IPS DF 4.7 (cell line): ENCODE data around the gene KIF14.
"Not testable (repeated sequence)": the region's sequence is repeated elsewhere in the genome, so short reads cannot be mapped to it uniquely, and the experiment has no call there.

Experiments used
- DNase-seq: peaks from one replicate; pipeline ENCODE4 v3.0.0-alpha.2; 2013; ENCODE audit warnings: low spot score; ENCODE audit errors: extremely low read depth

Gene KIF14

GRCh38 chr1:200540281-200540680 lies 80.3 kb downstream of the KIF14 start:
- no peak for DNase-seq

- no peak for DNase-seq
Measured at GRCh38 chr1:200538179-200538578, 82.4 kb downstream of the KIF14 start.

- no peak for DNase-seq
Measured at GRCh38 chr1:200535605-200536004, 84.9 kb downstream of the KIF14 start.

GRCh38 chr1:200530623-200531261 lies 89.8 kb downstream of the KIF14 start:
- no peak for DNase-seq

- DNase-seq = no peak
Measured at GRCh38 chr1:200528858-200529606, 91.5 kb downstream of the KIF14 start.

GRCh38 chr1:200527670-200528069 lies 92.9 kb downstream of the KIF14 start:
- DNase-seq = no peak

- DNase-seq = no peak
Measured at GRCh38 chr1:200526709-200527612, 93.6 kb downstream of the KIF14 start.

GRCh38 chr1:200525090-200525987 lies 95.2 kb downstream of the KIF14 start:
- no peak for DNase-seq

GRCh38 chr1:200524551-200524950 lies 96.0 kb downstream of the KIF14 start:
- not testable (repeated sequence) for DNase-seq

GRCh38 chr1:200524092-200524491 lies 96.5 kb downstream of the KIF14 start:
- no peak for DNase-seq

GRCh38 chr1:200520735-200521134 lies 99.8 kb downstream of the KIF14 start:
- DNase-seq = no peak

GRCh38 chr1:200518524-200518923 lies 102.0 kb downstream of the KIF14 start:
- DNase-seq = no peak

GRCh38 chr1:200512191-200512590 lies 108.4 kb downstream of the KIF14 start:
- no peak for DNase-seq

- DNase-seq = peak; percentile 76
Measured at GRCh38 chr1:200510228-200510623, 110.3 kb downstream of the KIF14 start.

GRCh38 chr1:200506471-200506870 lies 114.1 kb downstream of the KIF14 start:
- no peak for DNase-seq

GRCh38 chr1:200505257-200505656 lies 115.3 kb downstream of the KIF14 start:
- DNase-seq = no peak
